HUDEP-2 (cell line): Measurements from ENCODE around the gene EIF6.
"Not testable (repeated sequence)": the region's sequence is repeated elsewhere in the genome, so short reads cannot be mapped to it uniquely, and the experiment has no call there.

Source experiments
- DNase-seq, 76 experiments: peaks; one replicate each; lab custom pipeline; 2025; ENCODE audit not compliant: unreplicated experiment in 76 of 76; lab: John Stamatoyannopoulos, UW

The EIF6 gene

DNA sequence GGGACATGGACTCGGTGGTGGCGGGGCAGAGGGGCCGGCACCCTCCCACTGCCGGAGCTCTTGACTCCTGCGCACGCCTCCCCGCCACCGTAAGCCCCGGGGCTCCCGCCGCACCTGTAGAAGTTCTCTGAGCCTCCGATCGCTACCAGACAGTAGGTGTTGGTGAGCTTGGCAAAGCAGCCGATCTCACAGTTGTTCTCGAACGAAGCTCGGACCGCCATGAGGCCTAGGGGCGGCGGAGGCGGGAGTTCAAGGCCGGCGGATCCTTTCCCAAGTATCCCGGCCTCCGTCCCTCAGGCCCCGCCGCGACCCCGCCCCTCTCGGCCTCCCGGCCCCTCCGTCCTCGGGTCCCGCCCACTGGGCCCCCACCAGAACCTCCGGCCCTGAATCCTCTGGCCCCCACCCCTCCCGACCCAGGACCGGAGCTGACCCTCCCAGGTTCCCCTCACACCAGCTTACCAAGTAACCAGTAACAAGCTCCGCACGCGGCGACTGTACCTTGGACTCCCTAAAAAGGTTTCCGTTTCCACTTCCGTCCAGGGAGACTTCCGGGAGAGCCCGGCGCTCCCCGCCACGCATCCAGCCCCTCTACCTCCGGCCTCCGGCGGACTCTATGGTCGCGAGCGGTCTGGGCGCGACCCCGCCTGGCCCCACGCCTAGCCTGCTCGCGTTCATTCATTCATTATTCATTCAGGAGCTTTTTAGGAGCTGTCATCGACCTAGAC, at the start of gene EIF6:
Gene EIF6 (minus strand): TSS at position 506 of the 725 bp plus-strand sequence. CDS start 285 bp downstream, at position 221.
- peak in 74 of 76 experiments; percentile 35 to 91 (median 74) for DNase-seq

DNA sequence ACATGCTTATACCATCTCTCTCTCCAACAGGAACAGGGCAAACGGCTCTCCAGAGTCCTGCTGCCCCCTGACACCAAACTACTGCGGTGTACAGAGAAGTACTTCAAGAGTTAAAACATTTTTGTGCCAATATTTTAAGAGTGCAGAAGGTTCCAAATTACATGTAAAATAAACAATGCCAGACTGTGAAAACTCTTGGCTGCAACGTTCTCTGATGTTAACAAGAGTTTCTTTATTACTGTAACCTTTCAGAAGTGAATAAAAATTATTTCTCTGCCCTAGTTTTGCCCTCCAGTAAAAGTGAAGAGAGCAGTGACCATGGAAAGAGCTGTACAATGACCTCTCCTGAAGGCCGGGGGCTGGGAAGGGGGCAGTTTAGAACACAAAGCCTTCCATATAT, 49.0 kb upstream of the EIF6 start:
- no peak for DNase-seq

DNA sequence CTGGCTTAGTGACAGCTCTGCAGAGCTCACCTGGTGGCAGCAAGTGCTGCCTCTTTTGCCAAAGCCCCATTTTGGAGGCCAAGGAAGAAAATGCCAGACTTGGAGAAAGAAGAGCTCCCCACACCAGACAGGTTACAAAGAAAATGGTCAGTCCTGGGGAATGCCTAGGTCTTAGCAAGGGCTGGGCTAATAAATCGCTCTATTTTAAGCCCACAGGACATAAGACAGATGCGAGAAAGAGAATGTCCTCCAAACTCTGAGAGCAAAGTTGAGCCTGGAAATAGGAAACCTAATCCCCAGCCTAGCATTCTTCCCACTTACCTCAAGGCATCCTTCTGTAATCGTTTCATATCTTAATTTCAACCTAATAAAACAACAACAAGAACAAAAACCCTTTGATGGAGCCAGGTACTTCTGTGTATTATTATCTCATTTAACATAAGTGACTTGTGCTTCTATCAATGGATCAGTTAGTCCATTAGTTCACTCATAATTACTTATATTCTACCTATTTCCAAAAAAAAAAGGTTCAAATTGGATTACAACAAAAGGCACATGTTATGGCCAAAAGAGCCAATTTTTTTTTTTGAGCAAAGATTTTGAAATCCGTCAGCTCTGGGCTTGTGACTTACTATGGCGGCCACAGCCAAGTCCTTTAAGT, 48.1 kb upstream of the EIF6 start:
- no peak for DNase-seq

- DNase-seq: peak in 60 of 76 experiments; percentile 8 to 78 (median 45)
These were observed 45.0 kb upstream of the EIF6 start for GRCh38 chr20:35329435-35330139.

GRCh38 chr20:35328689-35329088, 44.1 kb upstream of the EIF6 start:
- DNase-seq: no peak

GRCh38 chr20:35328095-35328685, 43.6 kb upstream of the EIF6 start:
- no peak for DNase-seq

DNA sequence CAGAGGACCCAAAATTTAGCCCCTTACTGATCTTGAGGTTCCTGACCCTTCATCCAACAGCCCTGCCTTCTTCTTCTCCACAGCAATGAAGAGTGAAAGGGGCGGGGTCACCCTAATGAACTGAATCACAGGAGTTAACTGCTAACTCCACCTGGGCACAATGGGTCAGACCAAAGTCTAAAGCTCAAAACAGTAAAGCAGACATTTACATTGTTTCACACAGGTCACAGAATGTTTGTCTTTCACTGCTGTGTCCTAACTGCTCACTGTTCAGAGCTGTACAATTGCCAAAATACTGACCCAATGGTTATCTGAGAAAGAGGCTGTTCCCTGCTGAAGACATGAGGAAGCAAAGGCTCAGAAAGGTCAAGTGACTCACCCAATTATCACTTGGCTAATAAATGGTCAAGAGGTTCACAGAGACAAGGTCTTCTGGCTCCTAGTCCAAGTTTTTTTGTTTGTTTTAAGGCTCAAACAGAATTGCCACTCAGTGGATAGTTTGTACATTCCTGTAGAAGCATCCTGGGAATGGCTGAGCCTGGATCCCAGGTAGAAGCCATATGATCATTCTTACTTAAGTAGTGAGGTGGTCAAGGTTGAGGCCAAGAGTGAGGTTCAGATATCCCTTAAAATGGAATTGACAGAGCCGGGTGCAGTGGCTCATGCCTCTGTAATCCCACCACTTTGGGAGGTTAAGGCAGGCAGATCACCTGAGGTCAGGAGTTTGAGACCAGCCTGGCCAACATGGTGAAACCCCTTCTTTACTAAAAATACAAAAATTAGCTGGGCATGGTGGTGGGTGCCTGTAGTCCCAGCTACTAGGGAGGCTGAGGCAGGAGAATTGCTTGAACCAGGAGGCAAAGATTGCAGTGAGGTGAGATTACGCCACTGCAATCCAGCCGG, 42.8 kb upstream of the EIF6 start:
- DNase-seq: peak in 6 of 76 experiments; percentile 14 to 43 (median 28)

DNA sequence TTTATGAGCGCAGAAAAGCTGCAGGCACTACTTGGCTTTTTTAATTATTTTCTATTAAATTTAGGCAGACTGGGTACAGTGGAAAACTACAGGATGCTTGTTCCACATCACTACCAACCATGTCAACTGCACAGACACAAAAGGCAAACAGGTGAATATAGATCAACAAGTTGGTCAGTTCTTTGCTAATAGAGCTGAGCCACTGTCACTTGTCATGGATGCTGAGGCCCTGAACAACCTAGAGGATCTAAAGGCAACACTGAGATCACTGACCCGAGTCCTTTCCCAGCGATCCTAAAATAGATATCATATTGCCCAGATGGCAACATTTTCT, 42.1 kb upstream of the EIF6 start:
- no peak for DNase-seq

DNA sequence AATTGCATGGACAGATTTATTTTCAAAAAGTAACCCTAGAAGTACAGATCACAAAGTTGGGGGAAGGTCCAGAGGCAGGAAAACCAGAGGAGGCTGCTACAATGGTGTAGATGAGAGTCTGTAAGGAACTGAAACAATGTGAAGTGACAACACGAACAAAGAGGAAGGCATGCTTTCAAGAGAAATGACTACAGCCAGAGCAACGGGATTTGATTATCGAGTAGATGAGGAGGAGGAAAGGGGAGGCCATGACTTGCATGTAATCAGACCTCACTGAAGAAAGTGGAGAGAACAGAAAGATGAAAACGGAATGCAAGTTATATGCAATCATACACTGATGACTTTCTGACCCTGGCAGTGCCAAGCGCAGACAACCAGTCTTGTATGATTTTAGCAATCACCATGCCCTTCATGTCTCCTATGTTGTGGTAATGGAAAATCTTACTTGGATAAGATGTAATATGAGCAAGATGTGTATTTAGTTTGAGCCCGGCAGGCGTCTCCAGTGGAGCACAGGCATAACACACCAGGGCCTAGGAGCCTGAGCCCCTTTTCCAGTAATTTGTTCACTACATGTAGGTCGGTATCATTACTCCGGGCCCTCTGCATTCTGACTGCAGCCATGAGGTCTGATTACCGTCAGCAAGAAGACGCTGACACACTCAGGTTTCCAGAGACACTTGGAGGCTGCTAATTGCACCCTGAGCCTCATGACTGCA, 41.6 kb upstream of the EIF6 start:
- no peak for DNase-seq

GRCh38 chr20:35325401-35325800, 40.8 kb upstream of the EIF6 start:
- DNase-seq: peak in 2 of 76 experiments; percentile 5 to 34

DNA sequence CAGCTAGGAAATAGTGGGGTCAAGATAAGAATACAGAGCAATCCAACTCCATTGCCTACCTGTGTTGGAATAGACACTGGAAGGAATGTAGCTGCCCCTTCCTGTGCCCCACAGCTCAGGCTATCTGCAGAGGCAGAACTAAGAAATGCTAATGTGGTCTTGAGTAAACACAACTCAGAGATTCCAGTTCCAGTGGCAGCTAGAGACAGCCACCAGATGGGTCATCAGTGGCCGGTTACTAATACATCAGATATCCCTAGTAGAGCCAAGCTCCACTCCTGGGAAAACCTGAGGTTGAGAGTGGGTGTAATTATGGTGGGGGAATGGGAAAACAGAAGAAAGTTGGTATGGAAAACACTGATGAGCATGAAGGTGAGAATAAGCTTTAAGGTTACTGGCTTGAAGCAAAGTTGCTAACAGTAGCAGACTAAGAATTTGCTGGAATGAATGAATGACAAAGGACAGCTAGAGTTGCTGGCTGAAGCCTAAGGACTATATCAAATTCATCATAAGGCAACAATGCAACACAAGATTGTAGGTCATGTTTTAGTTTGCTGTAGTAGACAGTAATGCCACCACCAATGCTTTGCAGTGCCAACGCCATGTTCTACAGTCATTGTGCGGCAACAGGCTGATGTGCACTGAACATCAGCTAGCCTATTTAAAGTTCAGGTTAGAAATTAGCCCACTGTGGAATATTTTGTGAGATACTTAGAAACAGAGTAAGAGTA, 36.0 kb upstream of the EIF6 start:
- DNase-seq: no peak

GRCh38 chr20:35319871-35320197, 35.3 kb upstream of the EIF6 start:
- DNase-seq: no peak

DNA sequence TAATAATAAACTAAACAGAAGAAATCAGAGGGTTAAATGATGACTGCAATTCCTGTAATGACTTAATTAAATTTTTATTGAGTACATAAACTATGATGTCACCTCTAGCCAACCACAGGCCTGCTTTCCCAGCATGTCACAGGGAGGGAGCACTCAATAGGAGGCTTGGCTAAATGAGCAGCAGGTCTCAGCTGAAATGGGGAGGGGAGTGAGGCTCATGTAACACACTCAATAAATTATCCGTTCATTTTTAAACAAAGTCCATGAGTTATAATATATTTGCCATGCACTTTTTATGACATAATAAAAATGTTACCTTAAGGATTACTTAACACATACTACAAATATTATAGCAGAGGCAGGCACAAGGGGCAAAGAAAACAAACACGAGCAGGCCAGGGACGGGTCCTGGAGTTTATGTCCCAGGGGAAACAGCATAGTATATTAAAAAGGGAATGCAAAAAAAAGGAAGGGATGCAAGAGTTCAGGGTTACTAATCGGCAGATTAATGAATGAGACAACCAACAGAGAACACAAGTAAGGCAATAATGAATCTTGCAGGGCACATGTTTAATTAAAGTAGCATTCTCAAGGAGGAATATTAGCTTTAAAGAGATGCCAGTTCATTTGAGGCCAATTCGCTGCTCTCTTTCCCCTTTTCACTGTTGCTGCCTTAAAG, 34.8 kb upstream of the EIF6 start:
- DNase-seq: no peak

DNA sequence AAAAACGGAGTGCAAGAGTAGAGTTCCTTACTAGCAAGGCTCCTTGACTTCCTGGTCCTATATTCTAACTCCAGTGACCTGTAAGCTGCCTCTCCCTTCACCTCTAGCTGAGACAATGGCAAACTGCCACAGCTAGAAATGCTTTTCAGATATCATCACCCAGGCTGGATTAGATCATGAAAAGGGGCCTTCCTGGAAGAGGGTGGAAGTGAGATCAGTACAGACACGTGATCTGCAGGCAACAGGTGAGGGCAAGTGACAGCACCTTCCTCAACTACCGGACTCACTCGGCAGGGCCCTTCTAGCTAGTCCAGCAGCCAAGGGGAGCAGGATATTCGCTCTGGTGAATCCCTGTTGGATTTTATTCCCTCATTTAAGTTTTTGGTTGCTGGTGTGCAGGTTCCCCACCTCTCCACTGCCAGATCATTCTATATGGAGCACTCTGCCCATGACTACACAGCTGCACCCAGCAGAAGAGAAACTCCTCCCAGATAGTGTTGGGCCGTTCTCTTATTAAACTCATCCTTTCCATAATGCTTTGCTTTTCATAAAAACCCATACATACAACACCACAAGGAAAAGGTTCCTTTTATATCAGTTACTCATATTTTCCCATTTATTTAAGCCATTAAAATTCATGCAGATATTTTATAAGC, 34.1 kb upstream of the EIF6 start:
- peak in 2 of 76 experiments; percentile 7 to 26 for DNase-seq

DNA sequence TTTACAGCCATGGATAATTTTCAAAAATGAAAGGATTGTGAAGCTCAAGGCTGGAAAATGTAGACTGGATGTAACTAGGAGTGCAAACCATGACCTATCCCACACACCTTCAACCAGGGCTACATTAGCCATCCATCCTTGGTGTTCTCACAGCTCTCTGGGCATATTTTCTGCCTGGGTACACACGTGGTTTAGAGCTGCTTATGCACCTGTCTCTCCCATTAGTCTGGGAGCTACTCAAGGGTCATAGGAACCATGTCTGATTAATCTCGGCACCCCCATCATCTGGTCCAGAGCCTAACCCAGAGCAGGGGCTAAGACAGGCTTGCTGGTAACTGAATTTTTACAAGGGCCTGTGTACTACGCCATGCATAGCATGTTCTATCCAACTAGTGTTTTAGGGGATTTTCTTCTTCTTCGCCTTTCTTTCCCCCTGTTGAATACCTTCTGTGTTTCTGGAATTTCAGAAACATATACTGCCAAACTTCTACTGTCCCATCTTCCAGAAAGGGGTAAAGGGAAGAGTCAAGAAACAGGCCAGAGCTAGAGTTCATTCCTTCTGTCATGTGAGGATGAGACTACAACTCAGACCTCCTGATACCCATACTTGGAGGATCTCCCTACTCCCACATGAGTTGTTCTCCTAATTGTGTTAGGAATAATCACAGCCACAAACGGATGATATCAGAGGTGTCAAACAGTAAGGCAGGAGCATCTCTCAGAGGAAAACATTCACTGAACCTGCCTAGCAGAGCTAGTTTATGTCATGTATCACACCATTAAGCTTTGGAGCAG, 33.0 kb upstream of the EIF6 start:
- DNase-seq: no peak

DNA sequence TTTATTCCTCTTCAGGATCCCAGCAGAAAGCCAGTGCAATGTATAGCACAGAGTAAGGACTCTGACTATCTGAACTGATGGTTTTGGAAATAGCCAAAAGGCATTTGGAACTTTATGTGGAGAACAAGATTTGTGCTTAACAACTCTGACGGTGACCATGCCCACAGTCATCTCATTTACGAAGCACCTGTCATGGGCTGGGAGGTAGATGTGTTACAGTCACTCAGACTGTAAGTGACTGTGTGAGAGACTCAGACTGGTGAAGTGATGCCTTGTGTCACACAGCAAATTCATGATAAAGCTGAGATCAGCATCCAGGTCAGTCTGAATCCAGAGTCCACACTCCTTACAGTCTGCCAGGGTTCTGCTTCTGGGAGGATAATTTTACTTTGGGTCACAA, 31.5 kb upstream of the EIF6 start:
- DNase-seq: no peak

DNA sequence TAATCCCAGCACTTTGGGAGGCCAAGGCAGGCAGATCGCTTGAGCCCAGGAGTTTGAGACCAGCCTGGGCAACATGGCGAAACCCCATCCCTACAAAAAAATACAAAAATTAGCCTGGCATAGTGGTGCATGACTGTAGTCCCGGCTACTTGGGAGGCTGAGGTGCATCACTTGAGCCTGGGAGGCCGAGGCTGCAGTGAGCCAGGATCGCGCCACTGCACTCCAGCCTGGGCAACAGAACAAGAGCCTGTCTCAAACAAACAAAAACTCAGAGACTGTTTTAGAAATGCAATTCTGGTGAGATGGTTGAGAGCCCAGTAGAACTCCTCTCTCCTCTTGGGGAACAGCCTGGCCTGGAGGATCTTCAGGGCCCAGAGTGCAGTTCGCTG, 31.1 kb upstream of the EIF6 start:
- not testable (repeated sequence) for DNase-seq
